ENCODE results near the gene KRT2. TPM values are rescaled to one million over a fixed set of nuclear protein-coding genes. Genes with fewer than 3 reads are reported as not detected.

Gene KRT2
- total RNA-seq, 1 experiment from 2014 or later, result not detected

DNA sequence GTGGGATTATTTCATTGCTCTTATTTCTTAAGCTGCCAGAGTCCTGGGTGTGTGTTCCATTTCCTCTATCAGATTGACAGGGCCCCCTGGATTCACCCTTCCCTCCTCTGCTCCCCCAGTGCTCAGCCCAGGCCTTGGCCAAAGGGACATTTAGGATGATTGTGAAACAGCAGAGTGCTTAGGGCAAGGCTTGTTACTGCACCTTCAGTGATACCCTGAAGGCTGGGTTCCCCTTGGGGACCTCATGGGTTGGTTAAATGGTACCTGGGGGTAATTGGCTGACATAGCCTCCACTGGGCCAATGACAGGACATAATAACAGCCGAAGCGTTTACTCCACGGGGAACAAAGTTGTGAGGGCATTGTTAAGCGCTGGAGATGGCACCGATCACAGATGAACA, 49.5 kb downstream of the KRT2 start:
- H3K4me3 Mint-ChIP-seq (ENCODE audit: low read depth, unreplicated experiment), result no peak overlapping the region

DNA sequence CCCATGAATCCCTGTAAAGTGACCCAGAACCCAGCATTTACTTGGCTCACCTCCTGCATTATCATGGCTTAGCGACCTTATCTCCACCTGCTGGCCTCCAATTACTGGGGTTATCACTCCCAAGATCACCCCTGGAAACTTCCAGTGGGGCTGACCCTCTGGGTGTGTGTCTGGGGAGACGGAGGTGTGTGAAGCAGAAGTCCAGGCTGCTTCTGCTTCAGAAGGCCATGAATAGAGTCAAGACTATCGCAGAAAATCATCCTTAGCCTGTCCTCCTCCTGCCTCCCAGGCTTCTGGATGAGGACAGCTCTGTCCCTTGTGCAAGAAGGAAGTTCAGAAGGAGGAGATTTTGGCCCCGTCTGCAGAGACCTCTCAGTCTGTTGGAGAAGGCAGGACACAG, 50.3 kb downstream of the KRT2 start:
- TF ChIP-seq CTCF (IDR thresholded peaks at IDR 0.05; ENCODE audit: unreplicated experiment), result no peak
- no peak overlapping the region for H3K27ac Mint-ChIP-seq (ENCODE audit: unreplicated experiment)
- no peaks in the 10 kb centered on the region for H3K9me3 Mint-ChIP-seq (ENCODE audit: low read depth, unreplicated experiment)
- BruUV-seq (replicated peaks), result no TSS peak
- DNase-seq, result no peak
- CTCF ChIA-PET, result no interaction called here
- H3K36me3 Mint-ChIP-seq (ENCODE audit: insufficient read depth, unreplicated experiment), result no peaks in the 10 kb centered on the region
- no peaks in the 10 kb centered on the region for H3K4me1 Mint-ChIP-seq (ENCODE audit: low read depth, unreplicated experiment)
- intact Hi-C loops (cut with micrococcal nuclease; ENCODE audit: unreplicated experiment), result no loop called here
- H3K4me3 Mint-ChIP-seq (ENCODE audit: low read depth, unreplicated experiment), result no peak overlapping the region
- peaks cover 74% of the 10 kb centered on the region for H3K27me3 Mint-ChIP-seq (ENCODE audit: unreplicated experiment)

More for the DNA sequence above, 49.5 kb downstream of the KRT2 start:
- no TSS peak for BruUV-seq (replicated peaks)
- Mint-ChIP-seq H3K4me1 (ENCODE audit: low read depth, unreplicated experiment) (no peaks in the 10 kb centered on the region), H3K9me3 (ENCODE audit: low read depth, unreplicated experiment) (no peaks in the 10 kb centered on the region), H3K36me3 (ENCODE audit: insufficient read depth, unreplicated experiment) (no peaks in the 10 kb centered on the region), H3K27ac (ENCODE audit: unreplicated experiment) (no peak overlapping the region), H3K27me3 (ENCODE audit: unreplicated experiment) (peaks cover 78% of the 10 kb centered on the region)
- intact Hi-C loops (cut with micrococcal nuclease; ENCODE audit: unreplicated experiment), result no loop called here
- CTCF ChIA-PET, result no interaction called here
- DNase-seq, result no peak
- TF ChIP-seq CTCF (IDR thresholded peaks at IDR 0.05; ENCODE audit: unreplicated experiment), result no peak

GRCh38 chr12:52600941-52601481, 51.0 kb downstream of the KRT2 start, which contains the start of gene KRT72:
Gene KRT72 (minus strand): TSS chr12:52601463. CDS start chr12:52601452, 11 bp downstream.
- H3K9me3 Mint-ChIP-seq (ENCODE audit: low read depth, unreplicated experiment), result no peaks in the 10 kb centered on the region
- H3K4me3 Mint-ChIP-seq (ENCODE audit: low read depth, unreplicated experiment), result no peak within 1 kb of the TSS
- CTCF ChIA-PET, result no interaction called here
- BruUV-seq (replicated peaks), result no TSS peak
- H3K27me3 Mint-ChIP-seq (ENCODE audit: unreplicated experiment), result peaks cover 68% of the 10 kb centered on the region
- H3K27ac Mint-ChIP-seq (ENCODE audit: unreplicated experiment), result no peak within 1 kb of the TSS
- no peak for DNase-seq
- intact Hi-C loops (cut with micrococcal nuclease; ENCODE audit: unreplicated experiment), result no loop called here
- no peaks in the 10 kb centered on the region for H3K36me3 Mint-ChIP-seq (ENCODE audit: insufficient read depth, unreplicated experiment)
- TF ChIP-seq CTCF (IDR thresholded peaks at IDR 0.05; ENCODE audit: unreplicated experiment), result no peak
- no peaks in the 10 kb centered on the region for H3K4me1 Mint-ChIP-seq (ENCODE audit: low read depth, unreplicated experiment)

DNA sequence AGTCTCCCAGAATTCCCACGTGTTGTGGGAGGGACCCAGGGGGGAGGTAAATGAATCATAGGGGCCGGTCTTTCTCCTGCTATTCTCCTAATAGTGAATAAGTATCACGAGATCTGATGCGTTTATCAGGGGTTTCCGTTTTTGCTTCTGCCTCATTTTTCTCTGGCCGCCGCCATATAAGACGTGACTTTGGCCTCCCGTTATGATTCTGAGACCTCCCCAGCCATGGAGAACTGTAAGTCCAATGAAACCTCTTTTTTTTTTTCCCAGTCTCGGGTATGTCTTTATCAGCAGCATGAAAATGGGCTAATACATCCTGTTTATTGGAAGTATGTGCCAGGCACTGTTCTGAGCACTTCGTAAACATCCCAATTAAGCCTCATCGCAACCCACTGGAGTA, 51.5 kb downstream of the KRT2 start:
- BruUV-seq (replicated peaks), result no TSS peak
- no peak for TF ChIP-seq CTCF (IDR thresholded peaks at IDR 0.05; ENCODE audit: unreplicated experiment)
- no peaks in the 10 kb centered on the region for H3K4me1 Mint-ChIP-seq (ENCODE audit: low read depth, unreplicated experiment)
- H3K36me3 Mint-ChIP-seq (ENCODE audit: insufficient read depth, unreplicated experiment), result no peaks in the 10 kb centered on the region
- no peak overlapping the region for H3K4me3 Mint-ChIP-seq (ENCODE audit: low read depth, unreplicated experiment)
- H3K27me3 Mint-ChIP-seq (ENCODE audit: unreplicated experiment), result peaks cover 62% of the 10 kb centered on the region
- DNase-seq, result no peak
- no peak overlapping the region for H3K27ac Mint-ChIP-seq (ENCODE audit: unreplicated experiment)
- no peaks in the 10 kb centered on the region for H3K9me3 Mint-ChIP-seq (ENCODE audit: low read depth, unreplicated experiment)
- CTCF ChIA-PET, result no interaction called here
- intact Hi-C loops (cut with micrococcal nuclease; ENCODE audit: unreplicated experiment), result no loop called here
